Bronchial epithelial cell (primary cell): ENCODE measurements around the gene SRD5A1. TPM values are rescaled to one million over a fixed set of nuclear protein-coding genes. Genes with fewer than 3 reads are reported as not detected.
A peak's percentile ranks its signal among the peaks of the same experiment; 100 is the strongest.

Experiments
- DNase-seq: peaks from one replicate; pipeline ENCODE4 v3.0.0-alpha.2; 2010; ENCODE audit warnings: low read depth
- FAIRE-seq: peaks from 2 replicates; lab custom pipeline; 2011; peaks lifted over from hg19 to GRCh38; lab: Jason Lieb, UNC
- H3K27me3 ChIP-seq: 2 replicates; pipeline ENCODE4 v1.5.1; 2011; ENCODE audit warnings: low read length; ENCODE audit not compliant: control insufficient read depth, insufficient read depth
- H3K36me3 ChIP-seq: 2 replicates; pipeline ENCODE4 v1.5.1; 2011; ENCODE audit warnings: low read length; ENCODE audit not compliant: control insufficient read depth, insufficient read depth
- H3K4me3 ChIP-seq: 2 replicates; pipeline ENCODE4 v1.5.1; 2011; ENCODE audit warnings: mild to moderate bottlenecking, low read depth, low read length, control low read depth
- total RNA-seq: library from RNA; depleted of rRNA; stranded (reverse); fragments of >200 nt; gene quantifications from 2 replicates; pipeline ENCODE4 v1.2.1, GENCODE V29; 2014
- TF ChIP-seq, protein P1 (sequence below): IDR thresholded peaks from 2 replicates; pipeline ENCODE4 v1.5.1; 2011; ENCODE audit warnings: mild to moderate bottlenecking, moderate library complexity, low read length, control low read depth, inconsistent platforms; ENCODE audit not compliant: insufficient read depth, severe bottlenecking

Gene SRD5A1
- total RNA-seq, 1 donor from 2014 or later: 24.0 TPM

DNA sequence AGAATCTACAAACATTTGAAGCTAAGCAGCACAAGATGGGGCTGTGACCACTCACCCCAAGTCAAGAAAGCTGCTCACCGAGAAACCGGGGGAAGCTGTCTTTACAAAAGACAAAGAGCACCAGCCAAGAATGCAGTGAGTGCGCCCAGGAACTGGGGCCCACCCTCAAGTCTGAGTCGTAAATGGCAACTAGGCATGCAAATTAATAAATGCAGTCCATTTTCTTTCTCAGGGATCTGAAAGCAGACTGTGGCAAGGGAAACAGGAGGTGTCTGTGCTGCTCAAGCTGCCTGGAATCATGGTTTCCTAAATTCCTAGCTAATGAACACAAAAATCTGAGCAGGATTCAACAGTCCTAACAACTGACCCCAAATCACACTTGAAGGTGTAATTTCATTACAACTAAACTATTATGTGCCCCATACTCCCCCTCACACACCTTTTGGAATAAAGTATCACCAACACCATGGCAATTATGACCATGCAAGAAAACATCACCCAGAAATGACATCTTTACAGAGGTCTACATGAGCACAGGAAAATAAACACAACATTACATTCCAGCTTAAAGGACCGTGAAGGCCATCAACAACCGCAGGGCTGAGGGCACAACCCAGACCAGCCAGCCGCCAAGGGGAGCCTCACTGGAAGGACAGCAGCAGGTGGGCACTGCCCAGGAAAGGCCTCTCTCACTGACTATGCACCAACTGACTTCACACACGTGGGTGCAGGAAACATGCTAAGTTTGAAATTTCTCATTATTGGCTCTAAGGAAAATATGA, 18.0 kb upstream of the SRD5A1 start:
- TF ChIP-seq, protein P1, sequence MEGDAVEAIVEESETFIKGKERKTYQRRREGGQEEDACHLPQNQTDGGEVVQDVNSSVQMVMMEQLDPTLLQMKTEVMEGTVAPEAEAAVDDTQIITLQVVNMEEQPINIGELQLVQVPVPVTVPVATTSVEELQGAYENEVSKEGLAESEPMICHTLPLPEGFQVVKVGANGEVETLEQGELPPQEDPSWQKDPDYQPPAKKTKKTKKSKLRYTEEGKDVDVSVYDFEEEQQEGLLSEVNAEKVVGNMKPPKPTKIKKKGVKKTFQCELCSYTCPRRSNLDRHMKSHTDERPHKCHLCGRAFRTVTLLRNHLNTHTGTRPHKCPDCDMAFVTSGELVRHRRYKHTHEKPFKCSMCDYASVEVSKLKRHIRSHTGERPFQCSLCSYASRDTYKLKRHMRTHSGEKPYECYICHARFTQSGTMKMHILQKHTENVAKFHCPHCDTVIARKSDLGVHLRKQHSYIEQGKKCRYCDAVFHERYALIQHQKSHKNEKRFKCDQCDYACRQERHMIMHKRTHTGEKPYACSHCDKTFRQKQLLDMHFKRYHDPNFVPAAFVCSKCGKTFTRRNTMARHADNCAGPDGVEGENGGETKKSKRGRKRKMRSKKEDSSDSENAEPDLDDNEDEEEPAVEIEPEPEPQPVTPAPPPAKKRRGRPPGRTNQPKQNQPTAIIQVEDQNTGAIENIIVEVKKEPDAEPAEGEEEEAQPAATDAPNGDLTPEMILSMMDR: no peak

DNA sequence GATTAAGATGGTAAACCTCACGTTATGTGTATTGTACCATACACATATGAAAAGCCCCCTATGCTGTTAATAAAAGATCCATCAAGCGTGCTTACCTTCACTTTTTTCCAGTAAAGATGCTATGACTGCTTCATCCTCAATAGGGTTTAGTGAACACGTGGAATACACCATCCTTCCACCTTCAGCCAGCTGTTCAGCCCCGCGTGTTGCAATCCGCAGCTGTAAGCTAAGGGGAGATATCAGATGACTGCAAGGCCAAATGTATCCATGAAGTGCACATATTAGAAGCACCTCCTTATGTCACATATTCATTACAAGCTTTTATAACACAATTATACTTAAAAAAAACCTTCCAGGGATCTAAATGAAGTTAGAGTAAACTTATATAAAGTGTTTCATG, 16.6 kb upstream of the SRD5A1 start:
- DNase-seq (no peak), FAIRE-seq (no peak)
- peaks cover 33% of the 10 kb centered on the region for H3K36me3 ChIP-seq

More for the DNA sequence above, 18.0 kb upstream of the SRD5A1 start:
- FAIRE-seq: no peak
- Histone ChIP-seq H3K4me3 (no peak overlapping the region), H3K36me3 (peaks cover 39% of the 10 kb centered on the region), H3K27me3 (no peaks in the 10 kb centered on the region)
- no peak for DNase-seq

DNA sequence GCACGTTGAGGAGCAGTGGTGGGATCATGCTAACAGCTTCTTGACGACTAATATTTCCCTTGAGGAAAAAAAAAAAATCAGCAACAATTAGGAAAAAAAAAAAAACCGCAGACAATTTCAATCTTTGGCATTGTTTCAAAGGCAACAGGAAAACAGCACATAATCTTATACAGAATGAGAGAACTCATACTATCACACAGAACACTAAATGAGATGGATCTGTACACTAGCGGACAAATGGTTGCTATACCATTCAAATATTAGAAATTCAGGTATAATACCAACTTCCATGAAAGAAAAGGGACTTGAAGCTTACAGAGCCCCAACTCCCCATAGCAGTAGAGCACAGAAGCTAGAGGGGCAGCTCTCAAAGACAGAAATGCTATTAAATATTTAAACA, 10.0 kb upstream of the SRD5A1 start:
- FAIRE-seq: no peak
- no peak for DNase-seq
- TF ChIP-seq, protein P1: no peak
- Histone ChIP-seq H3K4me3 (no peak overlapping the region), H3K36me3 (peaks cover 23% of the 10 kb centered on the region), H3K27me3 (no peaks in the 10 kb centered on the region)

More for the DNA sequence above, 16.6 kb upstream of the SRD5A1 start:
- H3K4me3 ChIP-seq: no peak overlapping the region
- TF ChIP-seq, protein P1: no peak
- no peaks in the 10 kb centered on the region for H3K27me3 ChIP-seq

DNA sequence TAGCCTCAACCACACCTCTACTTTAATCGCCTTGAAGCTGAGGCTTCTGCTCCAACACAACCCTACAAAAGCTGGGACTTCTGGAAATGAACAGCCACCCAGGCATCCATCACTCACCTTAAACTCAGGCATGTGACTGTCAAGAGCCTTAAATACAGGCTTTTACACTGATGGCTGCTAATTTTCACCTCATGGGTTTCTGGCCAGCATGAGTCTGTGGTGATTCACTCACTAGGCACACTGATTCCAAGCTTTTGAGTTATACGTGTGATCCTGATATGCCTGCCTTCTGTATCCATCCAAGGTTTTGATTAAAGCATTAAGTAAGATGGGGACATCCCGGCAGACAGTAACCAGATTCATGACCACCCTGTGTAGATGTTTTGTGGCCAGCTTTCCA, 9.3 kb upstream of the SRD5A1 start:
- TF ChIP-seq, protein P1: no peak
- peaks cover 21% of the 10 kb centered on the region for H3K36me3 ChIP-seq
- no peaks in the 10 kb centered on the region for H3K27me3 ChIP-seq

DNA sequence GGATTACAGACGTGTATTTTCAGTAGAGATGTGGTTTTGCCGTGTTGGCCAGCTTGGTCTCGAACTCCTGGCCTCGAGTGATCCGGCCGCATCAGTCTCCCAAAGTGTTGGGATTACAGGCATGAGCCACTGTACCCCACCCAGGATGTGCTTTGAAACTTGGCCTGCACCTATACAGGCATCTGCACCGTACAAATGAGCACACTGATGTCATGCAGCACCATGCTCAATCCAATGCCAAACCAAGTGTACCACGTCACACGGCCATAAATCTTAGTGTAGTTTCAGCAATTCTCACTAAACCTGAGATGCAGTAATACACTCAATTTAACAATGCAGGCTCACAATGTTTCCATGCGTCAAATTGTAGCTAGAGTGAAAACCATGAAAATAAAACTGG, 6.7 kb upstream of the SRD5A1 start:
- no peaks in the 10 kb centered on the region for H3K27me3 ChIP-seq
- TF ChIP-seq, protein P1: no peak
- no peak for DNase-seq
- H3K4me3 ChIP-seq: no peak overlapping the region
- H3K36me3 ChIP-seq: peaks cover 18% of the 10 kb centered on the region
- FAIRE-seq: no peak

More for the DNA sequence above, 9.3 kb upstream of the SRD5A1 start:
- FAIRE-seq: no peak
- peak; percentile 4 for DNase-seq
- no peak overlapping the region for H3K4me3 ChIP-seq
